Calu3 (cell line): ENCODE data around the gene TEX2. TPM values are rescaled to one million over a fixed set of nuclear protein-coding genes. Genes with fewer than 3 reads are reported as not detected.

Source experiments
- BruUV-seq: library from RNA; stranded (reverse); fragments of 400-500 nt; replicated peaks from 2 replicates; lab custom pipeline; 2021; lab: Mats Ljungman, UMichigan
- CTCF ChIA-PET: fragments of 300-600 bp; sonication (Branson Sonifier 250); formaldehyde crosslinking; loops from one replicate; lab custom pipeline; 2022; ENCODE audit warnings: antibody characterized with exemption; lab: Charles Lee
- DNase-seq: peaks from one replicate; pipeline ENCODE4 v3.0.0; 2022
- H3K27ac Mint-ChIP-seq: one replicate; pipeline ENCODE4 v1.8.0; 2022; ENCODE audit warnings: mixed read lengths; ENCODE audit not compliant: unreplicated experiment
- H3K27me3 Mint-ChIP-seq: one replicate; pipeline ENCODE4 v1.8.0; 2022; ENCODE audit warnings: mixed read lengths; ENCODE audit not compliant: unreplicated experiment
- H3K36me3 Mint-ChIP-seq: one replicate; pipeline ENCODE4 v1.8.0; 2022; ENCODE audit warnings: mild to moderate bottlenecking, moderate library complexity, mixed read lengths; ENCODE audit not compliant: insufficient read depth, unreplicated experiment
- H3K4me1 Mint-ChIP-seq: one replicate; pipeline ENCODE4 v1.8.0; 2022; ENCODE audit warnings: mild to moderate bottlenecking, low read depth, mixed read lengths; ENCODE audit not compliant: unreplicated experiment
- H3K4me3 Mint-ChIP-seq: one replicate; pipeline ENCODE4 v1.8.0; 2022; ENCODE audit warnings: mild to moderate bottlenecking, low read depth, moderate library complexity, mixed read lengths; ENCODE audit not compliant: unreplicated experiment
- H3K9me3 Mint-ChIP-seq: one replicate; pipeline ENCODE4 v1.8.0; 2022; ENCODE audit warnings: low read depth, mixed read lengths; ENCODE audit not compliant: unreplicated experiment
- CTCF ChIP-seq: fragments of 200-600 bp; IDR thresholded peaks from one replicate; pipeline ENCODE4 v1.8.0; 2022; ENCODE audit warnings: antibody characterized with exemption; ENCODE audit not compliant: unreplicated experiment
- intact Hi-C: fragments of 100-400 bp; cut with micrococcal nuclease; formaldehyde crosslinking; loops from one replicate; pipeline ENCODE4 v1.10.0; 2022; ENCODE audit not compliant: unreplicated experiment
- total RNA-seq: library from RNA; stranded (reverse); gene quantifications from 2 replicates; pipeline ENCODE4 v1.2.3, GENCODE V29; 2022

TEX2 gene
- total RNA-seq, 1 experiment from 2014 or later: 12.3 TPM

GRCh38 chr17:64306850-64307463 is 43.9 kb upstream of the TEX2 start:
- intact Hi-C loops: loop anchor here (2.0 kb wide), 1 partner anchor 112 kb away; no protein-coding TSS in a partner anchor
- H3K9me3 Mint-ChIP-seq: no peaks in the 10 kb centered on the region
- H3K4me3 Mint-ChIP-seq: no peak overlapping the region
- H3K36me3 Mint-ChIP-seq: peaks cover 5% of the 10 kb centered on the region
- no TSS peak for BruUV-seq
- peak; percentile 28 for TF ChIP-seq CTCF
- DNase-seq: peak; percentile 59
- H3K27me3 Mint-ChIP-seq: no peaks in the 10 kb centered on the region
- no peaks in the 10 kb centered on the region for H3K4me1 Mint-ChIP-seq
- no peak overlapping the region for H3K27ac Mint-ChIP-seq
- CTCF ChIA-PET: interaction anchor here (0.7 kb wide), 1 partner anchor 110 kb away, joined by 7 read pairs; no protein-coding TSS in a partner anchor

GRCh38 chr17:64304551-64304950 is 41.5 kb upstream of the TEX2 start:
- no peak for DNase-seq
- no TSS peak for BruUV-seq
- H3K27ac Mint-ChIP-seq: no peak overlapping the region

GRCh38 chr17:64300699-64300965 is 37.6 kb upstream of the TEX2 start:
- no peak overlapping the region for H3K4me3 Mint-ChIP-seq
- peaks cover 10% of the 10 kb centered on the region for H3K36me3 Mint-ChIP-seq
- no peak for DNase-seq
- H3K27ac Mint-ChIP-seq: no peak overlapping the region
- no TSS peak for BruUV-seq
- no peak for TF ChIP-seq CTCF
- H3K9me3 Mint-ChIP-seq: no peaks in the 10 kb centered on the region
- H3K27me3 Mint-ChIP-seq: no peaks in the 10 kb centered on the region
- CTCF ChIA-PET: no interaction called here
- intact Hi-C loops: loop anchor here (5.0 kb wide), 1 partner anchor 192 kb away; no protein-coding TSS in a partner anchor
- no peaks in the 10 kb centered on the region for H3K4me1 Mint-ChIP-seq

More at GRCh38 chr17:64304551-64304950, 41.5 kb upstream of the TEX2 start:
- CTCF ChIA-PET: no interaction called here
- H3K4me3 Mint-ChIP-seq: no peak overlapping the region
- TF ChIP-seq CTCF: no peak
- no peaks in the 10 kb centered on the region for H3K27me3 Mint-ChIP-seq
- H3K4me1 Mint-ChIP-seq: no peaks in the 10 kb centered on the region
- intact Hi-C loops: loop anchor here (5.0 kb wide), 1 partner anchor 188 kb away; no protein-coding TSS in a partner anchor
- no peaks in the 10 kb centered on the region for H3K9me3 Mint-ChIP-seq
- peaks cover 10% of the 10 kb centered on the region for H3K36me3 Mint-ChIP-seq

- Mint-ChIP-seq H3K36me3 (peaks cover 10% of the 10 kb centered on the region), H3K4me3 (no peak overlapping the region), H3K27ac (no peak overlapping the region), H3K27me3 (peaks cover 12% of the 10 kb centered on the region), H3K4me1 (no peaks in the 10 kb centered on the region), H3K9me3 (no peaks in the 10 kb centered on the region)
- no TSS peak for BruUV-seq
- CTCF ChIA-PET: no interaction called here
- intact Hi-C loops: no loop called here
- no peak for DNase-seq
- TF ChIP-seq CTCF: no peak
Measured at GRCh38 chr17:64297467-64298088, 34.5 kb upstream of the TEX2 start.
